SU-DHL-6 (cell line): ENCODE measurements around the gene TRMT1L.

Source experiments
- H2AFZ ChIP-seq: fragments of 200-600 bp; sonication (generic); 2 replicates; pipeline ENCODE4 v1.6.1; 2014; ENCODE audit warnings: low read depth, mild to moderate bottlenecking, moderate library complexity, mixed read lengths, antibody characterized with exemption, low read length; ENCODE audit not compliant: severe bottlenecking
- H3F3A ChIP-seq: fragments of 200-600 bp; shearing (Covaris generic); 2 replicates; pipeline ENCODE4 v1.6.0; 2016; ENCODE audit warnings: antibody characterized with exemption, mild to moderate bottlenecking; ENCODE audit not compliant: insufficient read depth
- H3K27ac ChIP-seq: fragments of 200-600 bp; sonication (generic); 2 replicates; pipeline ENCODE4 v1.5.1; 2016; ENCODE audit warnings: low read depth, mild to moderate bottlenecking, low read length, moderate library complexity, mixed read lengths
- H3K27me3 ChIP-seq: fragments of 200-600 bp; sonication (generic), shearing (Covaris generic); 2 replicates; pipeline ENCODE4 v1.6.0; 2014; ENCODE audit warnings: mild to moderate bottlenecking, low read length
- H3K36me3 ChIP-seq: fragments of 200-600 bp; sonication (generic); 2 replicates; pipeline ENCODE4 v1.6.1; 2014; ENCODE audit warnings: mild to moderate bottlenecking, low read length, mixed read lengths
- H3K4me2 ChIP-seq: fragments of 300-600, 200-600 bp; shearing (Covaris generic), sonication (generic); 2 replicates; pipeline ENCODE4 v1.6.0; 2014; ENCODE audit warnings: low read length, low read depth, mild to moderate bottlenecking; ENCODE audit not compliant: poor library complexity, severe bottlenecking
- H3K4me3 ChIP-seq: fragments of 200-600 bp; sonication (generic); 2 replicates; pipeline ENCODE4 v1.5.1; 2014; ENCODE audit warnings: antibody characterized with exemption, low read length, mild to moderate bottlenecking, mixed read lengths; ENCODE audit not compliant: insufficient read depth, poor library complexity, severe bottlenecking
- H3K79me2 ChIP-seq: fragments of 200-600 bp; sonication (generic); 2 replicates; pipeline ENCODE4 v1.6.1; 2014; ENCODE audit warnings: mild to moderate bottlenecking, low read length, moderate library complexity; ENCODE audit not compliant: insufficient read depth
- H3K9ac ChIP-seq: fragments of 200-600 bp; sonication (generic); 2 replicates; pipeline ENCODE4 v1.7.0; 2014; ENCODE audit warnings: mild to moderate bottlenecking, low read length
- H3K9me2 ChIP-seq: fragments of 200-600 bp; sonication (generic); replicated peaks from 2 replicates; pipeline ENCODE4 v1.6.1; 2014; ENCODE audit warnings: low read length; ENCODE audit not compliant: insufficient read depth
- H3K9me3 ChIP-seq: fragments of 200-600 bp; sonication (generic); 2 replicates; pipeline ENCODE4 v1.6.1; 2014; ENCODE audit warnings: low read length, mixed read lengths; ENCODE audit not compliant: insufficient read depth
- H4K20me1 ChIP-seq: fragments of 200-600 bp; sonication (generic); 2 replicates; pipeline ENCODE4 v1.6.1; 2014; ENCODE audit warnings: low read depth, mild to moderate bottlenecking, antibody characterized with exemption, low read length, moderate library complexity, mixed read lengths
- EZH2phosphoT487 ChIP-seq: fragments of 200-600 bp; sonication (generic), shearing (Covaris generic); conservative IDR thresholded peaks from 2 replicates; pipeline ENCODE4 v1.6.1; 2018; ENCODE audit warnings: mild to moderate bottlenecking, antibody characterized with exemption, low read length, moderate library complexity, mixed read lengths
- TF ChIP-seq, protein P1 (sequence below): fragments of 200-600 bp; sonication (generic); IDR thresholded peaks from one replicate; pipeline ENCODE4 v1.5.1; 2017; ENCODE audit warnings: antibody characterized with exemption, mild to moderate bottlenecking, low read length, moderate library complexity; ENCODE audit not compliant: insufficient read depth, poor library complexity, severe bottlenecking

TRMT1L gene

DNA sequence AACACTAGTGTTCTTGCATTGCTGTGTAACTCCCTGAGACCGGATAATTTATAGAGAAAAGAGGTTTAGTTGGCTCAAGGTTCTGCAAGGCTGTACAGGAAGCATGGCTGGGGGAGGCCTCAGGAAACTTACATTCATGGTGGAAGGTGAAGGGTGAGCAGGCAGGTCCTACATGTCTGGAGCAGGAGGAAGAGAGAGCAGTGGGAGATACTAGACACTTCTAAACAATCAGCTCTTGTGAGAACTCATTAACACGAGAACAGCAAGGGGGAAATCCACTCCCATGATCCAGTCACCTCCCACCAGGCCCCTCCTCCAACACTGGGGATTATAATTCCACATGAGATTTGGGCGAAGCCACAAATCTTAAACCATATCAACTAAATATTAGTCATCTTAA is 81.3 kb downstream of the TRMT1L start:
- Histone ChIP-seq H3K36me3 (no peaks in the 10 kb centered on the region), H3K27ac (no peak overlapping the region), H3K27me3 (no peaks in the 10 kb centered on the region), H3K79me2 (peaks cover 73% of the 10 kb centered on the region), H3K9me2 (no peaks in the 10 kb centered on the region), H3K9ac (no peak overlapping the region), H3K9me3 (no peaks in the 10 kb centered on the region), H2AFZ (no peak overlapping the region), H3F3A (no peaks in the 10 kb centered on the region), H3K4me3 (no peak overlapping the region), H4K20me1 (0 out of 2 replicates have a peak, but pooled peaks cover 3% of the 10 kb centered on the region), H3K4me2 (no peak overlapping the region)
- TF ChIP-seq, protein P1, sequence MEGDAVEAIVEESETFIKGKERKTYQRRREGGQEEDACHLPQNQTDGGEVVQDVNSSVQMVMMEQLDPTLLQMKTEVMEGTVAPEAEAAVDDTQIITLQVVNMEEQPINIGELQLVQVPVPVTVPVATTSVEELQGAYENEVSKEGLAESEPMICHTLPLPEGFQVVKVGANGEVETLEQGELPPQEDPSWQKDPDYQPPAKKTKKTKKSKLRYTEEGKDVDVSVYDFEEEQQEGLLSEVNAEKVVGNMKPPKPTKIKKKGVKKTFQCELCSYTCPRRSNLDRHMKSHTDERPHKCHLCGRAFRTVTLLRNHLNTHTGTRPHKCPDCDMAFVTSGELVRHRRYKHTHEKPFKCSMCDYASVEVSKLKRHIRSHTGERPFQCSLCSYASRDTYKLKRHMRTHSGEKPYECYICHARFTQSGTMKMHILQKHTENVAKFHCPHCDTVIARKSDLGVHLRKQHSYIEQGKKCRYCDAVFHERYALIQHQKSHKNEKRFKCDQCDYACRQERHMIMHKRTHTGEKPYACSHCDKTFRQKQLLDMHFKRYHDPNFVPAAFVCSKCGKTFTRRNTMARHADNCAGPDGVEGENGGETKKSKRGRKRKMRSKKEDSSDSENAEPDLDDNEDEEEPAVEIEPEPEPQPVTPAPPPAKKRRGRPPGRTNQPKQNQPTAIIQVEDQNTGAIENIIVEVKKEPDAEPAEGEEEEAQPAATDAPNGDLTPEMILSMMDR: no peak
- TF ChIP-seq EZH2phosphoT487: no peak

- H3K27me3 ChIP-seq: no peaks in the 10 kb centered on the region
- no peak overlapping the region for H3K4me3 ChIP-seq
- H3K9ac ChIP-seq: no peak overlapping the region
- H2AFZ ChIP-seq: no peak overlapping the region
- H4K20me1 ChIP-seq: 0 out of 2 replicates have a peak, but pooled peaks cover 3% of the 10 kb centered on the region
- H3K9me2 ChIP-seq: no peaks in the 10 kb centered on the region
- no peak for TF ChIP-seq EZH2phosphoT487
- TF ChIP-seq, protein P1: no peak
- no peaks in the 10 kb centered on the region for H3K36me3 ChIP-seq
- H3F3A ChIP-seq: 0 out of 2 replicates have a peak, but pooled peaks cover 2% of the 10 kb centered on the region
- no peak overlapping the region for H3K27ac ChIP-seq
- H3K9me3 ChIP-seq: no peaks in the 10 kb centered on the region
- no peak overlapping the region for H3K4me2 ChIP-seq
- H3K79me2 ChIP-seq: peaks cover 70% of the 10 kb centered on the region
These were observed 82.4 kb downstream of the TRMT1L start for GRCh38 chr1:185074307-185074706.

- Histone ChIP-seq H3F3A (0 out of 2 replicates have a peak, but pooled peaks cover 2% of the 10 kb centered on the region), H4K20me1 (0 out of 2 replicates have a peak, but pooled peaks cover 3% of the 10 kb centered on the region), H3K79me2 (peaks cover 70% of the 10 kb centered on the region), H3K9me2 (no peaks in the 10 kb centered on the region), H3K9me3 (no peaks in the 10 kb centered on the region), H3K4me3 (no peak overlapping the region), H3K9ac (no peak overlapping the region), H3K27me3 (no peaks in the 10 kb centered on the region), H3K36me3 (no peaks in the 10 kb centered on the region), H2AFZ (no peak overlapping the region), H3K4me2 (no peak overlapping the region), H3K27ac (no peak overlapping the region)
- TF ChIP-seq, protein P1: no peak
- TF ChIP-seq EZH2phosphoT487: no peak
These were observed 83.0 kb downstream of the TRMT1L start for GRCh38 chr1:185073725-185074124.
